LNCaP clone FGC (cell line): Measurements from ENCODE around the gene TMEM117.

ENCODE experiments used
- DNase-seq: peaks from one replicate; pipeline ENCODE4 v3.0.0-alpha.2; 2011; ENCODE audit warnings: low read depth
- H3K4me3 ChIP-seq: 2 replicates; pipeline ENCODE4 v1.5.1; 2011; ENCODE audit warnings: mild to moderate bottlenecking, low read depth, low read length, control low read depth
- CTCF ChIP-seq: IDR thresholded peaks from 2 replicates; pipeline ENCODE4 v1.5.1; 2012; ENCODE audit warnings: mild to moderate bottlenecking; ENCODE audit not compliant: control insufficient read depth, insufficient read depth; ENCODE audit errors: extremely low read depth

The TMEM117 gene

DNA sequence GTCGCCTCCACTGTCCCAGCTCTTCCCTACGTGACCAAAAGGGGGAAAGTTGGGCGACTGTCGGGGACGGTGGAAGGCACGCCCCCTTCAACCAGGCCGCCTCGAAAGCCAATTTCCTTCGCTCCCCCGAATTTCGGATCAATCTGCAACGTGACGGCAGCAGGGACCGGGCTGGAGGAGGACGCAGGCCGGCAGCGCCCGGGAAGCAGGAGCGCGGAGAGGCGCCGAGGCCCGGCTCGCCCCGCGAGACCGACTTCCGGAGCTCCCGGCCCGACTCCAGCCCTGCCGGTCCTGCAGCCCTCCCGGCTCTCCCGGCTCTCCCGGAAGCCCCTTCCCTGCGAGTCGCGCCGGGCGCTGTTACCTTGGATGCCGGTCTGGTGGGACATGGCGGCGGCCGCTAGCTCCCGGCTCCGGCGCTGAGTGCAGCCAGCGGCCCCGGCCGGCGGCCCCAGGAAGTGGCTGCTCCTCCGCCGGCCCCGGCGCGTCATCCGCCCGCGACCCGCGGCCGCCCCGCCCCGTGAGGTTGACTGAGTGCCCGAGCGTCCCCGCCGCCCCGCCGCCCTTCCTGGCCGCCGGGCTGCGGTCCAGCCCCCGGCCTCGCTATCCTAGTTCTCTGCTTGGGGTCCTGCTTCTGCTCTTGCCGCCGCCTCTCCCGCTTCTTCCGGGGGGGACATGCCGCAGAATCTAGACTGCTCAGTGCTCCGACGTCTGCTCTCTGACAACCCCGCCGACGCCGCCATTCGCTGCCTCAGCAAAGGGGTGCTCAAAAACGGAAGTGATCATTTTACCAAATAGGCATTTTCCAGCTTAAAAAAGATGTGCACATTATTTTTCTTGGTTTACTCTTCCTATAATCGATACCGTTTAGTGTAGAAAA is 29.8 kb upstream of the TMEM117 start, which contains the start of gene TWF1:
TWF1 (minus strand) TSS at position 458 of the 877 bp plus-strand sequence; CDS start at position 386, 72 bp downstream.
- H3K4me3 ChIP-seq: peak within 1 kb of the TSS; percentile 92
- no peak for DNase-seq
- TF ChIP-seq CTCF: 0 out of 2 replicates have a peak, but pooled peaks have one; percentile 4

- TF ChIP-seq CTCF: no peak
- DNase-seq: no peak
- H3K4me3 ChIP-seq: peak overlapping the region; percentile 92
Observed at GRCh38 chr12:43806737-43807072, 29.2 kb upstream of the TMEM117 start.

- no peak for TF ChIP-seq CTCF
- H3K4me3 ChIP-seq: no peak overlapping the region
- no peak for DNase-seq
Observed at GRCh38 chr12:43807386-43807785, 28.5 kb upstream of the TMEM117 start.

GRCh38 chr12:43812057-43812456 is 23.8 kb upstream of the TMEM117 start:
- TF ChIP-seq CTCF: no peak
- no peak for DNase-seq
- no peak overlapping the region for H3K4me3 ChIP-seq

- no peak for DNase-seq
- no peak overlapping the region for H3K4me3 ChIP-seq
- TF ChIP-seq CTCF: no peak
Observed at GRCh38 chr12:43812926-43813325, 23.0 kb upstream of the TMEM117 start.

DNA sequence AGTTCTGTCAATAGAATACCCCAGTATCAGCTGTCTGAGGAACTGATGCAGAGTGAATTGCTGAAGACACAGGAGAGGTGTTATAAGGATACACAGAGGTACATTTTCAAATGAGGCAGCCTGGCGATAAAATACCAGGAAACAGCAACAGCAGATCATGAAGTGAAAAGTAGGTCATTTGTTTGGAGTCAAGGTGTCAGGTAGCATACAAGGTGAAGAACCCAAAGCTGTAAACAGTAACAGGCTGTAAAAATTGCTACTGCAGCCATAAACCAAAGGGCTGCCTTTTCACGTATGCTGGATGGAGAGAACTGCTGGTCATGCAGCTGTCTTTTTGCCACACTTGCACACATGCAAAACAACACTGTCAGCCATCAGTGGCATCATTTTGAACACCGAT is 20.5 kb upstream of the TMEM117 start:
- TF ChIP-seq CTCF: no peak
- no peak for DNase-seq
- no peak overlapping the region for H3K4me3 ChIP-seq

DNA sequence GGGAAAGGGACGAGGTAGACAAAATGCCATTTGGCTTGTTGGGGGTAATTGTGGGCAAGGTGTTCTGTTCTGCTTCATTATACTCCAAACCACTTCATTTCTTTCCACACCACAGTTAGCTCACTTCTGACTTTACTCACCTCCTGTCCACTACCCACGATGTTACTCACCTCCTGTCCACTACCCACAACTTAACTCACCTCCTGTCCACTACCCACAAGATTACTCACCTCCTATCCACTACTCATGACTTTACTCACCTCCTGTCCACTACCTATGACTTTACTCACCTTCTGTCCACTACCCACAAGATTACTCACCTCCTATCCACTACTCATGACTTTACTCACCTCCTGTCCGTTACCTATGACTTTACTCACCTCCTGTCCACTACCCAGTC is 19.7 kb upstream of the TMEM117 start:
- DNase-seq: no peak
- H3K4me3 ChIP-seq: no peak overlapping the region
- TF ChIP-seq CTCF: no peak
